Lung (tissue), 12 donors: ENCODE measurements around the gene TTC28. TPM values are rescaled to one million over a fixed set of nuclear protein-coding genes. Genes with fewer than 3 reads are reported as not detected.

Source experiments
- ATAC-seq: fragments of 200-7000 bp; cut with Tn5 transposase; one replicate; pipeline ENCODE4 v1.9.1; 2020; ENCODE audit warnings: moderate number of reproducible peaks; ENCODE audit not compliant: insufficient read depth, low FRiP score
- DNase-seq, 3 donors: peaks; one replicate each; pipeline ENCODE4 v3.0.0-alpha.2; 2013 to 2017
- H3K27ac ChIP-seq, 2 donors: one replicate each; pipeline ENCODE4 v1.5.1; 2013; ENCODE audit warnings: mild to moderate bottlenecking in 2 of 2, moderate library complexity in 2 of 2, control low read depth in 1 of 2, inconsistent platforms in 1 of 2, low read depth in 1 of 2, low read length in 1 of 2
- H3K27me3 ChIP-seq, 3 donors: one replicate each; pipeline ENCODE4 v1.5.1; 2013; ENCODE audit warnings: low read length in 2 of 3; ENCODE audit not compliant: control insufficient read depth in 3 of 3, insufficient read depth in 3 of 3
- H3K36me3 ChIP-seq, 4 donors: one replicate each; pipeline ENCODE4 v1.5.1; 2013; ENCODE audit warnings: low read length in 4 of 4, mild to moderate bottlenecking in 1 of 4, moderate library complexity in 1 of 4; ENCODE audit not compliant: control insufficient read depth in 4 of 4, insufficient read depth in 4 of 4
- H3K4me1 ChIP-seq, 5 donors: one replicate each; pipeline ENCODE4 v1.5.1; 2013; ENCODE audit warnings: low read length in 5 of 5, mild to moderate bottlenecking in 2 of 5, moderate library complexity in 1 of 5; ENCODE audit not compliant: control insufficient read depth in 5 of 5, insufficient read depth in 5 of 5
- H3K4me3 ChIP-seq: one replicate; pipeline ENCODE4 v1.5.1; 2013; ENCODE audit warnings: mild to moderate bottlenecking, control low read depth, moderate library complexity
- H3K9ac ChIP-seq, 2 donors: one replicate each; pipeline ENCODE4 v1.5.1; 2013; ENCODE audit warnings: low read length in 2 of 2, control low read depth in 1 of 2; ENCODE audit not compliant: insufficient read depth in 1 of 2
- H3K9me3 ChIP-seq, 4 donors: one replicate each; pipeline ENCODE4 v1.5.1; 2013; ENCODE audit warnings: low read length in 3 of 4, mild to moderate bottlenecking in 1 of 4, moderate library complexity in 1 of 4; ENCODE audit not compliant: control insufficient read depth in 4 of 4, insufficient read depth in 3 of 4
- CTCF ChIP-seq: IDR thresholded peaks from 2 replicates; pipeline ENCODE4 v1.5.1; 2012; ENCODE audit warnings: mild to moderate bottlenecking; ENCODE audit errors: control extremely low read depth, extremely low read depth
- WGBS, 2 donors: extraction: QIAGEN DNeasy Blood & Tissue Kit; methylation state at CpG; one replicate each; pipeline ENCODE4 v1.1.7; 2013; 5-methylcytosine and 5-hydroxymethylcytosine counted together
- polyA plus RNA-seq, 2 donors: library from polyadenylated mRNA; stranded (reverse); fragments of 200-250 nt; gene quantifications; one replicate each; pipeline ENCODE4 v1.2.1, GENCODE V29; 2013
- total RNA-seq, 2 donors: library from RNA; depleted of rRNA in 1 of 2; stranded (reverse); fragments of >200 nt in 1 of 2; gene quantifications; one replicate each; pipeline ENCODE4 v1.2.1, GENCODE V29; 2014 to 2021
- donor health status: control.
- donor health status: control.
- donor health status: Bipolar disorder and iron deficiency.
- donor health status: healthy.
- donor health status: DM: yes; HTN: yes; CAD: no.

The TTC28 gene
- total and polyA plus RNA-seq, 4 donors: 4.7 to 72.2 (median 24.8) TPM

- Histone ChIP-seq H3K4me1 (peaks cover 0 to 7% (median 0%) of the 10 kb centered on the region in 5 donors), H3K9ac (no peak overlapping the region), H3K27me3 (no peaks in the 10 kb centered on the region), H3K27ac (no peak overlapping the region), H3K36me3 (peaks cover 0 to 18% (median 10%) of the 10 kb centered on the region in 4 donors), H3K4me3 (no peak overlapping the region), H3K9me3 (no peaks in the 10 kb centered on the region)
- DNase-seq: no peak
- WGBS, 2 donors: 87 to 88% methylated on average over 18 of the region's 18 CpGs
- ATAC-seq: no peak
- TF ChIP-seq CTCF: no peak
These were observed 665.2 kb downstream of the TTC28 start for GRCh38 chr22:28014211-28015045.

DNA sequence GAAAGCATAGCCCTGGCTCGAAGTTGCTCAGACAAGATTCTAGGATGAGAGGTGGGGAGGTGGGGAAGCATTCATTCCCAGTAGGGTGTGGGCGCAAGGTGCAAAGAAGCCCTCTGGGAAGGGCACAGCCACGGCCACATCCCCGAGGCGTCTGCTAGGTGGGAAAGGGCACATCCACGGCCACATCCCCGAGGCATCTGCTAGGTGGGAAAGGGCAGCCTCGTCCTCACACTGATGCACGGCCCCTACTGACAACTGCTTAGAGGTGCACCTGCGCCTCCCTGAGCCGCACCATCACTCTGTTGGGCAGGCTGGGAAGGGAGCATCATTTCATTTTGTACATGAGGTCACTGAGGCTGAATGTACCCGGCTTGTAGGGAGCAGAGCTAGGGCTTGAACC, 666.0 kb downstream of the TTC28 start:
- H3K27ac ChIP-seq: no peak overlapping the region
- ATAC-seq: no peak
- WGBS, 2 donors: 93% methylated on average over 12 of the region's 12 CpGs

DNA sequence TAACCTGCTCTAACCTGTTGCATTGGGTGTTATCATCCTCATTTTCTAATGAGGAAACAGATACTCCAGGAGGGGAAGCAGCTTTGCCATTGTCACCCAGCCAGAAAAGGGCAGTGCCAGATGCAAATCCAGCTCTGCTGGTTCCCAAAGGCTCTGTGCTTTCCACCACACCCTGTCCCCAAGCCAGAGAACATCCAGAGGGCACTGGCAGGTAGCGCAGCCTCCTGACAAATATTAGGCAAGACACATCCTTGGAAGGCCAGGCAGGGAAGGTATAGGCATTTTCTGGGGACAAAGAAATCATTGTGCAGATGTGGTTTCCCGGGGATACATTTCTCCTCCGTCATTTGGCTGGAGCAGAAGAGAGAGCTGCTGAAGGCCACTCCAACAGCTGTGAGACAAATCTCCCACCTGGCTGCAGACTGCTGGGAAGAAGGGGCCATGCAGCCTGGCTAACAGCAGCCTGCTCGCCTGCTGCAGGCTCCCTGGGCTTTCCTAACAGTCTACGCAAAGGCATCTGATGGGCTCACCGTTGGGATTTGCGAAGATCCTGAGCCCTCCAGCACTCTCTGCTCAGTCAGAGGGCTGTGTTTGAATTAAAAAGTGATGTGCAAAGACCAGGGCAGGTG, 666.7 kb downstream of the TTC28 start:
- no peak overlapping the region for H3K27ac ChIP-seq
- DNase-seq (no peak), ATAC-seq (no peak)
- H3K36me3 ChIP-seq: peaks cover 0 to 19% (median 11%) of the 10 kb centered on the region in 4 donors
- peaks cover 0 to 13% (median 0%) of the 10 kb centered on the region in 5 donors for H3K4me1 ChIP-seq
- no peak for TF ChIP-seq CTCF
- no peaks in the 10 kb centered on the region for H3K27me3 ChIP-seq
- no peak overlapping the region for H3K4me3 ChIP-seq
- no peak overlapping the region for H3K9ac ChIP-seq
- WGBS, 2 donors: 84 to 94% methylated on average over 7 of the region's 7 CpGs
- H3K9me3 ChIP-seq: no peaks in the 10 kb centered on the region

More for the DNA sequence above, 666.0 kb downstream of the TTC28 start:
- Histone ChIP-seq H3K9ac (no peak overlapping the region), H3K9me3 (no peaks in the 10 kb centered on the region), H3K4me3 (no peak overlapping the region), H3K36me3 (peaks cover 0 to 19% (median 10%) of the 10 kb centered on the region in 4 donors), H3K27me3 (no peaks in the 10 kb centered on the region), H3K4me1 (peaks cover 0 to 13% (median 0%) of the 10 kb centered on the region in 5 donors)
- no peak for DNase-seq
- no peak for TF ChIP-seq CTCF
